Posterior cingulate gyrus (tissue), 11 donors: Measurements from ENCODE around the gene SLC35F3.
A peak's percentile ranks its signal among the peaks of the same experiment; 100 is the strongest.
"Not testable (repeated sequence)": the region's sequence is repeated elsewhere in the genome, so short reads cannot be mapped to it uniquely, and the experiment has no call there.

ENCODE experiments used
- DNase-seq, 10 donors: peaks; one replicate each; pipeline versions ENCODE4 v3.0.0 to v3.0.0-alpha.2; 2020 to 2021; ENCODE audit warnings: mixed read lengths in 3 of 10
- intact Hi-C: fragments of 100-400 bp; cut with DNase I; formaldehyde crosslinking; loops from one replicate; pipeline ENCODE4 v1.15.1; 2023

Gene SLC35F3

DNA sequence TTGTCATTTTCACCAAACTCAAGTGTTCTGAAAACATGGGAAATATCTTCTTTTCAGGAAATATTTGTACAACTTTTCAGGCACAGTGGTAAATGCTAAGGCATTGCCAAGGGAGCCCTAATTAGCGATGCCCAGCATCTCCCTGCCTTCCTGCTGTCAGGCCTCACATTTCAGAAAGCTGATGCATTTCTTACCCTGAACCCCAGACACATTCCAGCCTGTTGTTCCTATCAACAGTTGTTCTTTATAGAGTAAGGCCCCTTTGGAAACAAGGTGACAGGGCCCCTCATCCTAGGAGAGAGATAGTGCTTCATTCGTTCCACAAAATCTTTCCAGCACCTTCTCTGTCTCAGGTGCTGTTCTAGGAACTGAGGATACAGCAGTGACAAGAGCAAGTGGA is 332.9 kb downstream of the SLC35F3 start:
- DNase-seq: no peak
- intact Hi-C loops: no loop called here

DNA sequence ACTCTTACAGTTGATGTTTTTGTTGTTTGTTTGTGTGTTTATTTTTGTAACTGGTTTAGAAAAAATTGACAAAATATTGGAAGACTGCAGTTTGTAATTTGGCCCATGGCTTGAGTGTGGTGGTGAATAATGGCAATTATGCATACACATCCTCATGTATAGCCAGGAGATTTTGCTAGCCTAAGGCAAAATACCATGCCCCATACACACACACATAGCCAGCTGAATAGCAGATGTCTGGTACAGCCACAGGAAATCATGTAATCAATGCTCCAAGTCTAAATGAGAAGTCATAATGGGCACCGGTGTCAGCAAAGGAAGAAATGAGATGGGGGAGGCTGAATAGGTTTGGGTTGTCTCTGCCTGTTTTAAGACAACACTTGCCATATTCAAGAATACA is 333.6 kb downstream of the SLC35F3 start:
- intact Hi-C loops: no loop called here
- no peak for DNase-seq

DNA sequence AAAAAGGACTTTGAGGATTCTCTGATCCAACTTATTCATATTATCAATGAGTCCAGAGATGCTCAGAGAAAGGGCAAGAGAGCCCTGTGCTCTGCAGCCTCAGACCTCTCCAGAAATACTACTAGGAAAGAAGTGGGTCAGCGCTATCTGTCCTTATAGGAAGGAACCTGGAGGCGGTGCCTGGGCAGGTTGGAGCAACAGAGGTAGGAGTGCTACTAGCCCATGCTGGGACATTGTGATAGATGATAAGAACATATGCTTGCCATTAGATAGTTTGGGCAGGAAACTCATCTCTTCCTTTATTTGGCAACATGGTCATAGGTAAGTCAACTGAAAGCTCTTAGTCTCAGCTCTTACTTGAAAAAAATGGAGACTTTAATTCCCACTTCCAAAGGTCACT is 335.0 kb downstream of the SLC35F3 start:
- no peak for DNase-seq
- intact Hi-C loops: no loop called here

DNA sequence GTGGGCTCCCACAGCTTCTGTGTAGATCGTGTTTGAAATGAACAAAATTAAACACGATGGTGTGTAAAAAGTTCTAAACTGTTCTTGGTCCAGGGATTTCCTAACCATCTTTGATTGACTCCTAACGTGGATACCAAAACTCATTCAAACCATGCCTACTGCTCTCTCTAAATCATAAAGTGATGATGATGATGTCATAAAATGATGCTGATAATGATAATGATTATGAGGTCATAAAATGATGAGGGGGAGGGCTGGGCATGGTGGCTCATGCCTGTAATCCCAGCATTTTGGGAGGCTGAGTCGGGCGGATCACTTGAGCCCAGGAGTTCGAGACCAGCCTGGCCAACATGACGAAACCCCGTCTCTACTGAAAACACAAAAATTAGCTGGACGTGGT is 335.5 kb downstream of the SLC35F3 start:
- DNase-seq: no peak
- intact Hi-C loops: no loop called here

DNA sequence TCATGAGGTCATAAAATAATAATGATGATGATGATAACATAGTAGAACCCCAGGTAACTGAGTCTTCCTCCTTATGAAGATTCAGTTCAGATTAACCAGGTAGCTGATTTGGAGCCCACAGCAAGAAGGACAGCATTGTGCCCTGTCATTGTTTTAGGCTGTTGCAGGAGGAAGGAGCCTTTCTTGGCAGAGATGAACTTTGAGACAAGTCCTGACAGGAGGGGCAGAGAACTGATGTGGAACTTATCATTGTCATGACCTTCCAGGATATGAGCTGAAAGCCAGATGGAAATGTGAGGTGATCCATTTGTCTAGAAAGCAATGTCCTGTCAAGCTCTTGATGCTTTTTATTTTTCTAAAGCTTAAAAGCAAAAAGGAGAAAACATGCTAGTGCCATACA is 336.2 kb downstream of the SLC35F3 start:
- DNase-seq: no peak
- intact Hi-C loops: no loop called here

DNA sequence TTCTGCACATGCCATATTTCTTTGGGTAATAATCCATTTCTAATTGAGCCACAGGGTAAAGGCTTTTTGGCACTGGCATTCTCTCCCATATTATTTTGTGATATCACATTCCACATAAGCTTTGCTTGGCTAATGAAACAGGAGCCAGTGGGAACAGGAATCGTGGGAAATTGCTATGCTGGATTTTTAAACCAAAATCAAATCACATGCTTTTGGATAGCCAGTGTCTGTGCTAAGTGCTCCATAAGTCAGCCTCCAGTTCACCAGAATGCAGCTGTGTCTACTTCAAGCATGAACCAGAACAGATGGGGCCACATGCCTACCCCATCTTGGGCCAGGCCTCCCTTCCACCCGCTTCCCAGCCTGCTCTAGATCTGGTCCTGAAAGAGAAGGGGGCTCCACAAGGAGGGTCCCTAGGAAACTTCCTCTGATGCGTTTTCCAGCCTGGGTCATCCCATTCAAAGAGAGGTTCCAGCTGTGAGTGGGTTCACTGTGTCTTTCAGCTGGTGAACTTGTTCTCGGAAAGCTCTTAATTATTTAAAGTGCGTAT is 337.5 kb downstream of the SLC35F3 start:
- DNase-seq: no peak
- intact Hi-C loops: no loop called here

DNA sequence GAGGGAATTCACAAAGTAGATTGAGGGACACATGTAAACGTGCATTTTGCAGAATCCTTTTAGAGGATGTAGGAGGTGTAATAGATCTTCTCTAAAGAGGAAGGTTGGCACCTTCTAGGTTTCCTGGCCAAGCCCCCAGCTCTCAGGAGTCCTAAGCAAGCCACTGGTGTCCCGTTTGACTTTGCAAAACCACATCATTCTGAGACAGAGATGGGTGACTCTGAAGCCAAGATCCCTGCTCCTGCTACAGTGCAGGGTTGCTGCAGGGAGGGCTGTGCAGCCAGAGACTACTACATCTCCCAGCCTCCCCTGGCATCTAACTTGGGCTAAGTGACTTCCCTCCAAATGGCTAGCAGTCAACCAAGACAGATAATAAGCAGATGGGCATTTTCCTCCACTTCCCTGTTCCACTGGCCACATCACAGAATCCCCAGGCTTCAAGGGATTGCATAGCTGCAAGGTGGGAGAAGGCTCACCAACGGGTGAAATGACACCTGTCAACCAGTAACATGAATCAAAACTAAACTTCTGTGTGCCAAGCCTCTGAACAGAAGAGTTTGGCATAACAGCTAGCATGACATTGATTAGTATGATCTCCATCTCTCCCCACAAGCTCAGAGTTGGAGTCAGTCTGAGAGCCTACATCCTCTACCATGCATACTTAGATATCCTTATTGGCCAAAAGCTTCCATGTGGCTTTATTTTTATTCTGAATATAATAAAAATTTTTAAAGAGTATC is 339.2 kb downstream of the SLC35F3 start:
- intact Hi-C loops: no loop called here
- no peak for DNase-seq

DNA sequence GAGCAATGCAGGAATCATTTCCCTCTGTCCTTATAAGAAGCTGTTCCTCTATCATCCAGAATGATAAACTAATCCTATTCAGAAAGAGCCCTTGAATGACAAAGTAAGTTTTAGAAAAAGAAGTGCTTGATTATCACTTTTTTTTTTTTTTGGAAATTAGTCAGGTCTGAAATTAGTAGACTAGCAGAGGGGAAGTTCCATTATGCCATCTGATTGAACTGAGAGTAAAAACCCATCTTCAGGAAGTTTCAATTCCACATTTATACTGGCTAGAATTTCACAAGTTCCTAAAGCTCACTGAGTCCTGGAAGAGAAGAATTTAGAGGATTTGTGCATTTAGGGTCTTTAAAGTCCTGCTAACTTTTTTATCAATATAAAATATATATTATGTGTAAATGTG is 340.0 kb downstream of the SLC35F3 start:
- intact Hi-C loops: no loop called here
- DNase-seq: no peak

DNA sequence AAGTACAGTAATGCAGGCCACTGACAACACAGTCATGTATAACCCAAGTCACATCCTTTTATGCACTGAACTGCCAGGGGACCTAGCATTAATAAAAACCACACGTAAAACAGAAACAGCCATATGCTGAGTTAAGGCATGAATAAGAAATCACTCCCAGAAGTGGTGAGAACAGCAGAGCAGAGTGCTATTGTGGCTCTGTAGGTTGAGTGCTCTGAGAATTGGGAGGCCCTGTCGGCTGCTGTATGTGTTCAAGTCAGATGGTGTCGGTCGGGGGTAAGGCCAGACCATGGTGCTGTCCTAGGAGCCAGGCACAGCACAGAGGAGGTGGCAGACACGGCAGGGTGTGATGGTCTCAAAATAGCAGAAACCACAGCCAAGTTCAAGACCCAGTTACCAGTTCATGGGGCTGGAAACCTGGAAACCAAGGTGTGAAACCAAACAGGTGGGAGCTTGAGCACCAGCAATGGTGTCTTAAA is 342.2 kb downstream of the SLC35F3 start:
- intact Hi-C loops: no loop called here
- no peak for DNase-seq

DNA sequence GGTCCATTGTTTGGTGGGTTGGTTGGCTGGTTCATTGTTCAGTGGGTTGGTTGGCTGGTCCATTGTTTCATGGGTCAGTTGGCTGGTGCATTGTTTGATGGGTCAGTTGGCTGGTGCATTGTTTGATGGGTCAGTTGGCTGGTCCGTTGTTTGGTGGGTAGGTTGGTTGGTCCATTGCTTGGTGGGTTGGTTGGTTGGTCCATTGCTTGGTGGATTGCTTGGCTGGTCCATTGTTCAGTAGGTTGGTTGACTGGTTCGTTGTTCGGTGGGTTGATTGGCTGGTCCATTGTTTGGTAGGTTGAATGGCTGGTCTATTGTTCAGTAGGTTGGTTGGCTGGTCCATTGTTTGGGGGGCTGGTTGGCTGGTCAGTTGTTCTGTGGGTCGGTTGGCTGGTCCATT is 343.3 kb downstream of the SLC35F3 start:
- not testable (repeated sequence) for DNase-seq

DNA sequence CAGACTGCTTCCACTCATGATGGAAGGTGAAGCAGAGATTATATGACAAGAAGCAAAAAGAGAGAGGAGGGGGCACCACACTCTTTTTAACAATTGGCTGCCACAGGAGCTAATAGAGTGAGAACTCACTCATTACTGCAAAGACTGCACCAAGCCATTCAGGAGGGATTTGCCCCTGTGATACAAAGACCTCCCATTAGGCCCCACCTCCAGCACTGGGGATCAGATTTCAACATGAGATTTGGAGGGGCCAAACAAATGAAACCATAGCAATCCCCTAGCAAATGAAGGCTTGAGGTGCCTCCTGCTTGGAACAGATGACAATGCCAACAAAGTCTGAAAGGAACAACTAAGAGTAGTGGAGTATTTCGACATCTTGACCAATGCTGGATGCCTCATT is 346.3 kb downstream of the SLC35F3 start:
- DNase-seq: no peak
- intact Hi-C loops: no loop called here

More for the DNA sequence above, 343.3 kb downstream of the SLC35F3 start:
- intact Hi-C loops: not testable (repeated sequence)

DNA sequence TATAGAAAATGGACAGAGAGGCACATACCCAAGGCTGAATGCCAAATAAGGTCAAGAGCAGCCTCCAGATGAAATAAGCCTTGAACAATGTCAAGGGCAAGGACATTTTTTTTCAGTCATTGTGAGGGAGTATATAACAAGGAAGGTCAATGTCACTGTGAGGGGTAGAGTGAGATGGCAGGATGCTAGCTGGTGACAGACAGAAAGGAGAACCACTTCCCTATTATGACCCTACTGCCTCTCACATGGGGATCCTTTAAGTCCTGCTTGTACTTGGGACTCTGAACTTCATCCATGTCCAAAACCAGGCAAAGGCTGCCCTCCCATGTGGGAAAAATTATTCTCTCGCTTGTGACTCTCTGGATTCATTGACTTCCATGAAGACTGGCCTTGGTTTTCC is 349.3 kb downstream of the SLC35F3 start:
- intact Hi-C loops: no loop called here
- DNase-seq: no peak

DNA sequence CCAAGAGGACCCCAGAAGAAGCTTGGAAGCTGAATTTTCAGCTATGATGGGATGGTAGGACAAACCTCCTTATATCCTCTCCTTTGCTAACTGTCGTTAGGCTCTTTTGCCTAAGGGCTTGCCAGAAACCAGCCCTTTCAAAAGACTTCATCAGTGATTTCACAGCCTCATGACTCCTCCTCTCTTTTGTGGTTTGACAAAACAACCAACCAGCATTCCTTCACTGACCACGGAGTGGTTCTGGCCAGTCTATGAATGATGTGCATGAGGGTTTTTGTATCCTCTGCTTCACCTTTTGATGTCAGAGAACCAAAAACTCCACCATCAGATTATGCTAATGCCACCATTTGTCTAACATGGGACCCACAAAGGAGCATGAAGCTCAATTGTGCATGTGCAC is 351.9 kb downstream of the SLC35F3 start:
- DNase-seq: no peak
- intact Hi-C loops: no loop called here

DNA sequence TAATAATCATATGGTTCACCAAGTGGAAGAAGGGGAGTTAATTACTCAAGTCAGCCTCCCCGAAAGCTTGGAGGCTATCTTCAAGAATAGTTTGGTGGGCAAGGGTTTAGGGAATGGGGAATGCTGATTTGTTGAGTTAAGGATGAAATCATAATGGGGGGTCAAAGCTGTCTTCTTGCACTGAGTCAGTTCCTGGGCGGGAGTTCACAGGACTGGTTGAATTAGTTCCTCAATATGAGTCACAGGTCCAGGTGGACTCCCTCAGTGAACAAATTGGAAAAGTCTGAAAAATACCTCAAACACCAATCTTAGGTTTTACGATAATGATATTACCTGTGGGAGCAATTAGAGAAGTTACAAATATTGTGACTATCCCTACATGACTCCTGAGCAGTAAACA is 353.6 kb downstream of the SLC35F3 start:
- no peak for DNase-seq
- intact Hi-C loops: no loop called here

DNA sequence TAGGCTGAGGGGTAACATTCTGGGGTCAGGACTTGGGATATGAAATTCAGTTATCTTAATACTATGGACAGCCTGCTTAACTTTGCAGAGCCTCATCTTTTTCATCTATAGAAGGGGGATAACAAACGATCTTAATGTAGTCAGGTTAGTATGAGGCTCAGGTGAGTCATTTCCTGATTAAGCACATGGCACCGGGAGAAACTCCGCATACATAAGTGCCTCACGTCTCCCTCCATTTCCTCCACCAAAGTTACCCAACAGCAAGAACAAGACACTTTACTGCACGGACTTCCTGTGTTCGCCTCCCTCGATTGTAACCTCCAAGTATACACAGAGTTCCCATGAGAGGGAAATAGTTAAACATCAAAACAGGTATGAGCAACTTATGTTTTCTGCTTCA is 356.1 kb downstream of the SLC35F3 start:
- DNase-seq: peak in 1 of 10 donors; percentile 18
- intact Hi-C loops: no loop called here

DNA sequence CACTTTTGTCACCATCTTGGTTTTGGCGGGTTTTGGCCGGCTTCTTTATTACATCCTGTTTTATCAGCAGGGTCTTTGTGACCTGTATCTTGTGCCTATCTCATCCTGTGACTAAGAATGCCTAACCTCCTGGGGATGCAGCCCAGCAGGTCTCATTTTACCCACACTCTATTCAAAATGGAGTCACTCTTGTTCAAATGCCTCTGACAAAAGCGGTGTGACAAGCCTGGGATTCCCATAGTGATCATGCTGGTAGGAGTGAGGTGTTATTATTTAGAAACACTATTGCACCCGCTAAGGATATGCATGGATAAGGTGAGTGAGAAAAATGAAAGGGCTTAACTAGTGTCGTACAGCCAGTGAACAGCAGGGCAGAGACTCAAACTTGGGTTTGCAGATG is 357.1 kb downstream of the SLC35F3 start:
- intact Hi-C loops: no loop called here
- DNase-seq: no peak

DNA sequence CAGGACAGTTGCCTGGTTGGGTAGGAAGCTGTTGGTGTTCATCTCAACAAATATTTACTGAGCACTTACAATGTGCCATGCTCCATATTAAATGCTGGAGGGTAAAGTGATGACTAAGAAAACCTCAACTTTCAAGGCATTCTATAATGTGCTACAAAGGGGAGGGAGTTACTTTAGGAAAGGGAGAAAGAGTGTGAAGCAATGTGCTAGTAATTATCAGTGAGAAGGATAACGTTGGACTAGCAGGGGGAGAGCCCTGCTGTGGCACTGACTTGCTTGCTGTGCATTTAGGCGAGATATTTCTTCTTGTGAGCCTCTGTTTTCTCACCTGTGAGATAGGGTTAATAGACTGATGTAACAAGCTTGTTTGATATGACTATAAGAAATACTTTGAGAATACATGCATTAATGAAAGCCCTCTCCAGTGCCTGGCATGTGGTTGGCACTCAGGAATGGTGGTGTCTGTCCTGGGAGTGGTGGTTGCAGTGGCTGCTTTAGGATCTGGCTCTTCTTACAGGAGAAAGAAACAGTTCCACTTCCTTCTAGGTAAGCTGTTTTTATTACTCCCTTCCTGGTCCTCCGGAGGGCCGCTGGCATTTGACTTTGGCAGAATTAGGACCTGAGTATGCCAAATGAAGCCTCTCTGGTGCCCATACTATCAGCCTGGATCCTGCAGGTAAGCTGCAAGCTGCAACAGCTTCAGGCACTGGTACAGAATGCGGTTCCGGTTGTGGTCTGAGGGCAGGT is 357.7 kb downstream of the SLC35F3 start:
- peak in 1 of 10 donors; percentile 61 for DNase-seq
- intact Hi-C loops: no loop called here

DNA sequence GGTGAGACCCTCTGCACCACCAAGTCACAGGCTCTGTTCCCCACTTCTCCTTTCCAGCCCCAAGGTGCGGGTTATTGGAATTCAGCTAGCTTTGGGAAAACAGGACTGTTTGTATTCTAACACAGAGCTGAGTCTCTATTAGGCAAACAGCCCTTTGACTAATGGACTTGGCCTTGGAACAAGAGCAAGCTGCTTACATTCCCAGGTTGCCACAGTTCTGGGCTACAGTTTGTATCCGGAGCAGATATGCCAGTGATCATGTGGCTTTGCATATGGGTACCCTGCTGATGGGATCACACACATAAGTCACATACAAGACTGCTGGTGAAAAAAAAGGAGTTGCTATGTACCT is 358.3 kb downstream of the SLC35F3 start:
- intact Hi-C loops: no loop called here
- no peak for DNase-seq

DNA sequence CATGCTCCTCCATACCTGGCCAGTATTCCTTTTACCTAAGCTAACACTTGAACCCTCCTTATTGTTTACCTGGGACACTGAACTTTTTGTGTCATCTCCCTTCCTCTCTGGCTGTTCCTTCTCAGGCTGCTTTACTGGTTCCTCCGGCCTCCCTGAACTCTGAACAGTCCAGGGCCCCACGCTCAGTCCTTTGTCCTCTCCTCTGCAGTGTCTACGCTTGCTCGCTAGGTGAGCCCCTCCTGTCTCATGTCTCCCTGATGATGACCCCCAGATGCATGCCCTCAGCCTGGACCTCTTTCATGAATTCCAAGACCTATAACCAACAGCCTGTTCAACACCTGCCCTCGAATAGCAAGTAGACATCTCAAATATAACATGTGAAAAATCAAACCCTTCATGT is 360.4 kb downstream of the SLC35F3 start:
- intact Hi-C loops: no loop called here
- DNase-seq: peak in 1 of 10 donors; percentile 24

DNA sequence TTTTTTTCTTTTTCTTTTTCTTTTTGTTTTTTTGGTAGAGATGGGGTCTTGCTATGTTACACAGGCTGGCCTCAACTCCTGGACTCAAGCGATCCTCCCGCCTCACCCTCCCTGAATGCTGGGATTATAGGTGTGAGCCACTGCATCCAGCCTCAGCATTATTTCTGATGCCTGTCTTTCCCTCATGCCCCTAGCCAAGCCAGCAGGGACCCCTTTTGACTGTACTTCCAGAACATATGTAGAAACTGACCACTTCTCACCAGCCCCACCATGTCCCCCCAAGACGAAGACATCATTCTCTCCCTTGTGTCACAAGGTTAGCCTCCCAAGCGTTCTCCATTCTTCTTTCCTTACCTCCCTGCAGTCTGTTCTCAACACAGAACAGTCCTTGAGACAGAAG is 360.8 kb downstream of the SLC35F3 start:
- peak in 1 of 10 donors; percentile 19 for DNase-seq
- intact Hi-C loops: no loop called here

DNA sequence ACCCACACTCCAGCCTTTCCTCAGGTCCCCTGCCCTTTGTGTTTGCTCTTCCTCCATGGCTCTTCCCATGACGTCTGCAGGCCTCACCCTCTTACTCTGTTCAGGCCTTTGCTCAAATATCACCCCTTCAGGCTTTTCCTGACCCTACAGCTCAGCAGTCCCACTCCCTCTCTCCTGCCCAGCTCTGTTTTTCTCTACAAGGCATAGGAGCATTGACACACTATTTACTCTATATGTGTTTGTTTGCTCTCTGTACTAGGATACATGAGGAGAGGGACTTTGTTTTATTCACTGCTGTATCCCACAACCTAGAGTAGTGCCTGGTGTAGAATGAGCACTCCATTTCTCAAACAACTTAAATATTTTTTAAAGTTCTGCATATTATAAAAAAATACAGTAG is 361.4 kb downstream of the SLC35F3 start:
- no peak for DNase-seq
- intact Hi-C loops: no loop called here

DNA sequence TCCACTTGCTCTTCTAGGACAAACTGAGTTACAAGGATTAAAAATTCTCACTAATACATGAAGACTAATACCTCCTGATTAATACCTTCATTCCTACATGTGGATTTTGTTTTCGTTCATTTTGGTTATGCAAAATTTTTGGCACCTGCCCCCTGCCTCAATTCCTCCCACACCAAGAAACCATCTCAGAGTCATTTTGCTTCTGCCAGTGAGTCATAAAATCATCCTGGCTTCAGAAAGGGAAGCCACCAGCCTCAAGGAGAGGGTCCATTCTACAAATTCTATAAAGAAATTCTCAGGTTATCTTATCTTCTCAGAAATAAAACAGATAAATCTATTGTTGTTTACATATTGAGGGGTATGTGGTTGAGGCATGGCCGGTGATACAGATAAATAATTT is 365.6 kb downstream of the SLC35F3 start:
- DNase-seq: no peak
- intact Hi-C loops: no loop called here
